ENCODE measurements around the gene THSD4.

THSD4 gene

GRCh38 chr15:71334434-71334833, 219.2 kb downstream of the THSD4 start:
- no peak for DNase-seq

GRCh38 chr15:71334873-71335272, 219.6 kb downstream of the THSD4 start:
- no peak for DNase-seq

- no peak for DNase-seq
Measured at GRCh38 chr15:71335591-71335990, 220.3 kb downstream of the THSD4 start.

GRCh38 chr15:71336671-71337070, 221.4 kb downstream of the THSD4 start:
- no peak for DNase-seq

GRCh38 chr15:71337197-71337845, 222.1 kb downstream of the THSD4 start:
- peak; percentile 89 for DNase-seq

GRCh38 chr15:71338265-71338664, 223.0 kb downstream of the THSD4 start:
- DNase-seq: peak in 1 of 2 experiments; percentile 15

GRCh38 chr15:71338827-71339542, 223.7 kb downstream of the THSD4 start:
- no peak for DNase-seq

GRCh38 chr15:71341811-71342550, 226.7 kb downstream of the THSD4 start:
- no peak for DNase-seq

- DNase-seq: no peak
Measured at GRCh38 chr15:71342658-71343057, 227.4 kb downstream of the THSD4 start.

GRCh38 chr15:71344316-71344715, 229.0 kb downstream of the THSD4 start:
- no peak for DNase-seq

- DNase-seq: no peak
Measured at GRCh38 chr15:71345186-71345585, 229.9 kb downstream of the THSD4 start.

GRCh38 chr15:71346464-71346863, 231.2 kb downstream of the THSD4 start:
- no peak for DNase-seq

GRCh38 chr15:71348597-71348996, 233.3 kb downstream of the THSD4 start:
- no peak for DNase-seq

- DNase-seq: peak; percentile 74 to 81
Measured at GRCh38 chr15:71349336-71349735, 234.1 kb downstream of the THSD4 start.

- peak; percentile 86 to 91 for DNase-seq
Measured at GRCh38 chr15:71349736-71350526, 234.7 kb downstream of the THSD4 start.

- DNase-seq: peak in 1 of 2 experiments; percentile 20
Measured at GRCh38 chr15:71350622-71351378, 235.5 kb downstream of the THSD4 start.

GRCh38 chr15:71352125-71352524, 236.9 kb downstream of the THSD4 start:
- no peak for DNase-seq

- DNase-seq: no peak
Measured at GRCh38 chr15:71352765-71353164, 237.5 kb downstream of the THSD4 start.

- no peak for DNase-seq
Measured at GRCh38 chr15:71353171-71353570, 237.9 kb downstream of the THSD4 start.

GRCh38 chr15:71355268-71355667, 240.0 kb downstream of the THSD4 start:
- no peak for DNase-seq

GRCh38 chr15:71357321-71357732, 242.1 kb downstream of the THSD4 start:
- no peak for DNase-seq

- DNase-seq: no peak
Measured at GRCh38 chr15:71357967-71358366, 242.7 kb downstream of the THSD4 start.
